NOMO-1 (cell line): ENCODE measurements around the gene ADH6.
"Not testable (repeated sequence)": the region's sequence is repeated elsewhere in the genome, so short reads cannot be mapped to it uniquely, and the experiment has no call there.

Source experiments
- DNase-seq, 2 experiments: peaks; one replicate each; lab custom pipeline; 2025; ENCODE audit not compliant: unreplicated experiment in 2 of 2; lab: John Stamatoyannopoulos, UW

ADH6 gene

DNA sequence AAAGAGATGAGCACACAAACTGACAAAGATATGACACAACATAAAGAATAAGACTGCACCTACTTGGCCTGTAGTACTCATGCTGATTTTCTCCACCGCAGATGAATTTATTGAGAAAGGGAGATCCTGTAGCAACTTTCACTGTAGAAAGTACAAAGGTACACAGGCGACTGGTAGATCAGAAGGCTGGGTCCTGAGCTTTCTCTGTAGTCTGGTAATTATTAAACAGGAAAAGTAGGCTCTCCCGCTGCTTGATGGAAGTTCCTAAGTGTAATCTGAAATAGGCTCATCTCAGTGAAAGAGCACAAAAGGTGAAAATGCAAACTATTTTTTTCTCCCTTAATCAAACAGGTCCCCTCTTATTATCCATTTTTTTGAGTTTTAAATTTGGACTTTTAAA lies at the start of gene ADH6:
ADH6 (minus strand) TSS at position 175 of the 400 bp plus-strand sequence; CDS start at position 81, 94 bp downstream.
- DNase-seq = no peak

DNA sequence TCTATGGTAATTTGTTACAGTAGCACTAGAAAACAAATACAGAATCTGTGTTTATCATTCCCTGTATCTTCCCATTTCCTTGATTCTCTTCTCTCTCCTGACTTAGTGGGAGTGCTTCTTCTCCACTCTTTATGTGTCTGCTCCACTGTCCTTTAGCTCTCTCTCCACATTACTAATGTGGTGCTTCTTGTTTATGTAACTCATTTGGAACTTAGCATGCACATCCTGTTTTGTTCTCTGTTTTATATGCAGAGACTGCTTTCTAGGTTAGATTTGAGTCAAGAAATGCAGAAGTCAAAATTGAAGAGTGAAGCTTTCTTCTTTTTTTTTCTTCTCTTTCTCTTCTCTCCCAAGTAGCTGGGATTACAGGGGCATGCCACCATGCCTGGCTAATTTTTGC lies 45.9 kb upstream of the ADH6 start:
- DNase-seq = no peak

DNA sequence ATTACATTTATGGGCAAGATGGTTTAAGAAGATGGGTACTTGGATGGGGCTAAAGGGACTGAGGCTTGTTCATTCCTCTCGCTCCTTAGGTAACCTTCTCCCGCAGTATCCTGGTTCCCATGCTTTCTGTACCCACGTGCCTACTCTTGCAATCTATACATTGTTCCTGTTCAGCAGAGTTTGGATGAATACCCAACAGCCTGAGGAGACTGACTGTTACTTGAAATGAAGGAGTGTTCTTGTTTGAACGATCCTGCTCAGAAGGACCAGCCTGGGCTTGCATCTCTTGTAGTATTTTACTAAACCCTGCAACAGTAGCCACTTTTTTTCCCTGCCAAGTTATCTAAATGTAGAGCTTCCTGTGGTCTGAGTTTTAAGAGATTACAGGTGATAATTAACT lies 33.7 kb upstream of the ADH6 start:
- DNase-seq = no peak

DNA sequence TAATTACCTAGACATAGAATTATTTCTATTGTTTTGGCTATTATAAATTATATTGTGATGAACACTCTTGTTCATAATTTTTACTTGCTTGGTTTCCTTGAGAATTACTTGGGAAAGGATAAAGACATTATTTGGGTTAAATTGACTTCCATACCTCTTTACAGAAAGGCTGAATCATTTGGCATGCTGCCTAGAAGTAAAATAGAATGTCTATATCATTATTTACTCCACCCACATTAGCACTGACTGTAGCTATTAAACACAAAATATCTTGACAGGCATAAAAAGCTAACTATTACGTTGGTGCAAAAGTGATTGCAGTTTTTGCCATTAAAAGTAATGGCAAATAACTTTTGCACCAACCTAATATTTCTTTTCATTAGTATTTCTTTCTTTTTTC lies 29.7 kb upstream of the ADH6 start:
- no peak for DNase-seq

DNA sequence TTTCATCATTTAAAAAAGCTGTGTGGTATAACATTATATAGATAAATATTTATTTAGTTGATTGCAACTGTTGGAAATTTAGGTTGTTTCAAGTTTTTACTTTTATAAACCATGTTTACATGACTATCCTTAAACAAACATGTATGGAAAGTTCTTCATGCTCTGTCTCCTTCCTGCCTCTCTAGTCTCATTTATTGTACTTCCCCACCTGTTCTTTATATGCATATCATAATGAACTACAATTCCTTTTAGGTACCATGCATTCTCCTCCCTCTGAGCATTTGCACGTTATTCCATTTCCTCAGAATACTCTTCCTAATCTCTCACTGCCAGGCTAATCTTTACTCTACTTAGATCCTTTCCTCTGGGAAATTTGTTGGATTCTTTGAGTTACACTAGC lies 16.9 kb upstream of the ADH6 start:
- no peak for DNase-seq

DNA sequence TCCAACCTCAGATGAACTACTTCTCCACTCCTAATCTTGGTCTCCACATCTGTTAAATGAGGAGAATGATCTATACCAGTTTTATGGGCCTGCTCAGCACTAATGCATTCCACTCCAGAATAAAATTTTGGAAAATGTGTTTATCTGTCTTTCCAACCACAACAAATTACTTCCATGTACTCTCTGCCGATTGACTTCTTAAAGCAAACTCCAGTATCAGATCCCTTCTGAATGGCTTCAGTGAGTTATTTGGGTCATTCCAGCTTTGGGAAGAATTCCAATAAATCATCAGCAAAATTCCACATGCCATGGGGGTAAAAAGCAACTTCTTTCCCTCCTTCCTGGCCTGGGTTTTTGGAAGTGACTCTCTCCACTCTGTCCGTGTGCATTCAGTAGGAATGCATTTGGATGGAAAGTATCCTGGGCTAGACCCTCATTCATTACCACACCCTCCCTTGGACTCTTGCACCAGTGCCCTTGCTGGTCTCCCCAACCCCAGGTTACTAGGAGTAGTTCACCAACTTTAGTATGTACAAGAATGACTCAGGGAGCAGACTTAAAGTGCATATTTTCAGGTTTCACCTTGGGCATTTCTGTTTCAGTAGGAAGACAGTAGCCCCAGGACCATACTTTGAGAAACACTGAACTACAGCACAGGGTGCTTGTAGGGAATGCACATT lies 15.4 kb upstream of the ADH6 start:
- DNase-seq = no peak

DNA sequence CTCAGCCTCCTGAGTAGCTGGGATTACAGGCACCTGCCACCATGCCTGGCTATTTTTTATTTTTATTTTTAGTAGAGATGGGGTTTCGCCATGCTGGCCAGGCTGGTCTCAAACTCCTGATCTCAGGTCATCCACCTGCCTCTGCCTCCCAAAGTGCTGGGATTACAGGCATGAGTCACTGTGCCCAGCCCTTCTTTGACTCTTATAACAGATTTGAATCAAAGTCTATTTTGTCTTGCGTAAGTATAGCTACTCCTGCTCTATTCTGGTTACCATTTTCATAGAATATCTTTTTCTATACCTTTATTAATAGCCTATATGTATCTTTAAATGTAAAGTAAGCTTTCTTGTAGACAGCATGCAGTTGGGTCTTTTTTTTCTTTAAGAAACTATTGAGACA lies 14.4 kb upstream of the ADH6 start:
- not testable (repeated sequence) for DNase-seq

DNA sequence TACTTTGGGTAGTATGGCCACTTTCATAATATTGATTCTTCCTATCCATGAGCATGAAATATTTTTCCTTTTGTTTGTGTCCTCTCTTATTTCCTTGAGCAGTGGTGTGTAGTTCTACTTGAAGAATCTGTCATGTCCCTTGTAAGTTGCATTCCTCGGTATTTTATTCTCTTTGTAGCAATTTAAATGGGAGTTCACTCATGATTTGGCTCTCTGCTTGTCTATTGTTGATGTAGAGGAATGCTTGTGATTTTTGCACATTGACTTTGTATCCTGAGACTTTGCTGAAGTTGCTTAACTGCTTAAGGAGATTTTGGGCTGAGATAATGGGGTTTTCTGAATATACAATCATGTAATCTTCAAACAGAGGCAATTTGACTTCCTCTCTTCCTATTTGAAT lies 9.7 kb upstream of the ADH6 start:
- not testable (repeated sequence) for DNase-seq

DNA sequence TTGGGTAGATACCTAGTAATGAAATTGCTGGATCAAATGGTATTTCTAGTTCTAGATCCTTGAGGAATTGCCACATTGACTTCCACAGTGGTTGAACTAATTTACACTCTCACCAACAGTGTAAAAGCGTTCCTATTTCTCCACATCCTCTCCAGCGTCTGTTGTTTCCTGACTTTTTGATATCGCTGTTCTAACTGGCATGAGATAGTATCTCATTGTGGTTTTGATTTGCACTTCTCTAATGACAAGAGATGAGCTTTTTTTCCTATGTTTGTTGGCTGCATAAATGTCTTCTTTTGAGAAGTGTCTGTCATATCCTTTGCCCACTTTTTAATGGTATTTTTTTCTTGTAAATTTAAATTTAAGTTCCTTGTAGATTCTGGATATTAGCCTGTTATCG lies 8.6 kb upstream of the ADH6 start:
- DNase-seq = not testable (repeated sequence)

DNA sequence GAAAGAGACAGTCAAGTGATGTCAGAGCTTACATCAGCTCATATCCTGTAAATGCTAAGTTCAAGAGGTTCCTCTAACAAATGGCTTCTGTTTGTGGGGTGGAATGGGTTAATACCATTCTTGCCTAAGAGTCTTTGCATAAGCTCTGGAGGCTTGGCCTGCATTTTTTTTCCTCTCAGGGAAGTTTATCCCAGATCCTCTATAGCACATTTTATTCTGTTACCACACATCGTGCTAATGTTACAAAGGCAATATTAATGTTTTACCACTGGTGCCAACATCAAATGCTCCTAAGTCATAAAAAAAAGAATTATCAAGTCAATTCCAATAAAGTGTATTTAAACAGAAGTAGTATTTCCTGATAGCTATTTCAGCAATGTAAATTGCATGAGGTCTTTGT lies 2.9 kb upstream of the ADH6 start:
- DNase-seq = no peak

DNA sequence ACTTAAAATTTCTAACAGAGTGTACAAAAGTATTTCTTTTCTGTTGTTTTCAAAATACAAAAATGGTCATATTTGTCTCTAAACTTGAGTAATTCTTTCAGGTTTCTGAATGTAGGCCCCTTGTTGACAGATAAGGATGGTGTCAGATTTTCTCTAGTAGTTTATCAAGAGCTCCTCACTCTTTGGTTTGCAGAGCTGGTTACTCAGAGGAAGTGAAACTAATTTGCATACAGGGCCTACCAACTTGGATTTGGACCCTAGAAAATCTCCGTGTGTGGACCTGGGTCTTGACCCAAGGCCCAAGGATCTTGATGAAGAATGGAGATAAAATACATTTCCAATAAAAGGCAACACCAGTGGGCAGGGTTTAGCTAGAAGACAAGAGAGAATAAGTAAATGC lies 433 bp upstream of the ADH6 start:
- DNase-seq = no peak

DNA sequence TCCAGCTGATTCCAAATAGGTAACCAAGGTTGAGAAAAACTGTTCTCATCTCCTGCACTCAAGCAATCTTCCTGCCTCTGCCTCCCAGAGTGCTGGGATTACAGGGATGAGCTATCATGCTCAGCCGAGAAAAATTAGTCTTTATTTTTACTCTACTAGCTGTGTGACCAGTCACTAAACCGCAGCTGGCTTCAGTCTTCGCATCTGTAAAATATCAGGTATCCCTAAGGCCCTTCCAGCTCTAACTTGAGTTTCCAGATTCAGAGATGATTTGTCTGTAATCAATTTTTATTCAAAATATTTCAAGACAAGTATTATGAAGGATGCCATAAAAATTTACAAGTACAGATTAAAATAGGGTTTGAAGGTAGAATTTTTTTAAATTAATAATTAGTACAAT lies 3.5 kb downstream of the ADH6 start:
- no peak for DNase-seq

DNA sequence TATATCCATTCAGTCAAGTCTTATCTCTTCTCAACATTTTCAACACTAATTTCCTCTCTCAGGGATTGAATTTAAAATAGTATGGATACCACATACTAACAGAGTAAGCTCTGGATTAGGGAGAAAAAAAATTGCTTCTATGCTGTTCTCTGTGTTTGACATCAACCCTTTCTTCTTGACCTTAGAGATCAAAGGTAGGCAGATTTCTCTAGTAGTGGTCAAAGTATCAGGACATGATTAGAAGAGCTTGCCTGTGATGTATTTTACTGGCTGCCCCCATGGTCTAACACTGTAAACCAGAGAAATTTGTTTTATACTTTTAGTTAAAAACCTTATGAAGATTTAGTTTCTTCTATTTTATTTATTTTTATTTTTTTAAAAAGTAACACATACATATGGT lies 8.3 kb downstream of the ADH6 start:
- no peak for DNase-seq

DNA sequence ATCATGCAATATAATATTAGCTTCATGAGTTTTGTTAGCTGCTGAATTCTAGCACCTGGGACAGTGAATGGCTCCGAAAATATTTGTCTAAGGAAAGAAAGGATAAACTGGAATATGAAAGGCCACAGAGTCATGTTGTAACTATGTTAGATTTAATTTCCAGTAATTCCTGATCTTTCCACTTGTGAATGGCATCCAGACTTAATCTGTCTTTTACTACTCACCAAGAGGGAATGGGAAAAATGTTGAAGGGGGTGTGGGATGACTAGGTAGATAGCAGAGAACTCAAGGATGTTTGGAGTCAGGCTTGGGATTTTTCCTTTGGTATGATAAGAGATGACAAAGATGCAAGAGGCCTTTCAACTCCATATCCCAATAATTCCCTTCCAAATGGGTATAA lies 9.4 kb downstream of the ADH6 start:
- DNase-seq = no peak

DNA sequence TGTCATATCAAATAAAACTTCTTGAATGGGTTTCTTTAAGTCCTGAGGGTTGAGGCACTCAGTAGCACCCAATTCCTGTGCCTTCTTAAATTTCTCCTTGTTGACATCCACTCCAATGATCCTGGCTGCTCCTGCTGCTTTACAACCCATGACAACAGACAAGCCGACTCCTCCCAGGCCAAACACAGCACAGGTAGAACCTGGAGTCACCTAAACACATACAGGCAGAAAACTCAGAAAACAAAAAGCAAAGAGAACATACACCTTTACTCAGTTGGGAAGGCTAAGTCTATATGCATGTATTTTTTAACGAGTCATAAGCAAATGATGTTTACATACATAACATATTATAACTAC lies 10.3 kb downstream of the ADH6 start:
- DNase-seq = no peak

DNA sequence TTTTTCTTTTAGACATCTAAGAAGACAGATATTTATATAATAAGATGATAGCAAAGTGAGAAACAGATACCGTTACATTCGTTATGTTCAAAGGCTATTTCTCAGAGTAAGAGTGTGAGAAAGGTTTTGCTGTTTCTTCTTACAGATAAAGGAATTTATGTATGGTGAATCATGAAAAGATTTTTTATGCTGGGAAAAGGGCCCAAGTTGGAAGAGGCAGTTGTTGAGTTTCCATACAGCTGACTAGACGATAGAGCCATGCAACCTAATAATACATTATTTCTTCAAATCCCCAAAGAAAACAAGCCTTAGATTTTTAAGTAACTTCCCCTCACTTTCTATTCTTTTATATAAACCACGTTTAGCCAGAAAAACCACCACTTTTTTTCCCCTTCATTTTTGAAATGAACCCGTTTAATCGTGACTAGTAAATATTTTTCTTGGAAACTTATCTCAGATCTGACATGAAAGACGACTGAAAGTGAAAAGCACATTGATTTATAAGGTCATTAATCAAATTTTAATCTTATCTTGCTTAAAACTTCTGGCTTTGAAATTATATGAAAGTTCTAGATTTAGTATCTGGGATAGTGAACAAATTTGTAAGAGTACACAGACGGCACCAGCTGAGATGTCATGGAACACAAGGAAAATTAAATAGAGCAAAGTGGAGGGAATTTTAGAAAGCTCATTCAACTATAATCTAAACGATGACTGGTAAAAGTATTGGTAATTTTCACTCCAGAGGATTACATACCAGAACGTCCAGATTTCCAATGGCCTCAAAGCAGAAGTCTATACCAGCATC lies 10.9 kb downstream of the ADH6 start:
- DNase-seq = no peak

DNA sequence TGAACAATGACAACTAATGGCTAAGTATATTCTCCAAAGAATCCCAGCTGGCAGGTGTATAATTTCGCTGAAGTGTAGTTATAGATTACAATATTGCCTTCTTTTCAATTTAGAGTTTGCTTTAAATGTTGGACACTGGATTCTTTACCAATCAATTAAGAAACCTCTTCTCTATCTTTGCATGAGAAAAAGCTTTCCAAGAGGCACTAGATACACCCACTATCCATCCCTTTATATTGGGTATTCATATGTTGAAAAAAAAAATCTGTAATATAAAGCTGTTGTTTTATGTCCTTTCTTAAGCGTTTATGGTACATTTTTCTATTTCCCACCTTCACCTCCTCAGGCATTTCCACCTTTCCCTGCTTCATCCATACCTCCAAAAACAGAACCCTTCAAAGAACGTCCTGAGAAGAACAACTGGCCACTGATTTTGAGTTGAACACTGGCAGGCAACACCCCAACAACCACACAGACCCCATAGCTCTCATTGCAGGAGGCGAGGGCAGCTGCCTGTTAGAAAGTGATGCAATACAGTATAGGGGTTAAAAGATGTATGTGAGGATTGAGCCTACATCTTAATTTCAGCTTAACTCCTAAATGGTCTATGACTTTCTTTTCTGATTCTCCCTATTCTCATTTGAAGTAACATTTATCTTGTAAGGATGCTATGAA lies 11.8 kb downstream of the ADH6 start:
- no peak for DNase-seq

DNA sequence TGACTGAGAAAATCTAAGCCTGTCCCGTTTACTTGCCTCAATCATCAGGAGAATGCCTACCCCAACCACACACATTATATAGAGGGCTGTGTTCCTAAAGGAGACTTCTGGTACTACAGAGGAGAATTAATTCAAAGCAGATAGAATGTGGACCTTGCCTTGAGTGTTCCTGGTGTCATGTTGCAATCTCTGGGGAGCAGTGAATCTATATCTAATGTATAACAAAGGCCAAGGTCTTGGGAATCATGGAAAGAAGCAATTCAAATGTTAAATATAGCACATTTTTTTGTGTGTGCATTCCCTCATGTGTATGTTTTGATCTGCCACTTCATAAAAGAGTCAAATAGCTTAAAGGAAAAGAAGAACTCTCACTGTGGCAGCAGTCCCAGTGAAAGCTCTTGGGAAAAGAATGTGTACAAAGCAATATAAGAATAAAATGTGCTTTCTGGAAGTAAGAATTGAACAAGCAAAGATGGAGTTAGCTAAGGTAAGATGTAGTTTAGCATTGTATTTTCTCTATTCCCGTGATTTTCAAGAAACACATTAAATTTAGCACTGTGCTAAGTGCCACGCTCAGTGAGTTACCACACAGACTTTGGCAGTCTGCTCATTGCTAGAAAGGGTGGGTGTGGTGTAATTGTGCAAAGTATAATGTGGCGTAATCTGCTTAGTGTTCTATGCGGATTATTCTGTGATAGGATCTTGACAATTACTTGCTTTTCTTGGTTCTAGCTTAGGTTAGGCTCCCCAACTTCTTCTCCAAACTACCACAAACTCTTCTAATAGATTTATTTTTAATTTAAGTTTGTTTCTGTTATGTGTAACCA lies 13.7 kb downstream of the ADH6 start:
- DNase-seq = no peak

DNA sequence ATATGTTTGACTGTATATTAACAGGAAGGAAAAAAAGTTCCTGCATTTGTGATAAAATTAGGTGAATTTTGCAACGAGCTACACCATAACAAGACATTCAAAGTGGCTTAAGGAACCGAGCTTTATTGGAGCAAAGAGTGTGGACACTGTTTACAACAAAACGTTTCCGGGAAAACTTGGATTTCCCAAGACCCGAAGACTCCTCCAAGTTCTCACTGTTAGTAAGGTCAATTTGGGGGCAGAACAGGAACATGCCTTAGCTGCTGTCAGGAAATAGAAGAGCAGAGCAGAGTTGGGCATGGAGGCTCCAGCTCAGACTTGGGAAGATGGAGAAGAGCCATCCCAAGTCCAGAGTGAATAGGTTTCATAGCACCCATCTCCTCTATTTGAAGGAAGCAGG lies 16.5 kb downstream of the ADH6 start:
- DNase-seq = no peak

DNA sequence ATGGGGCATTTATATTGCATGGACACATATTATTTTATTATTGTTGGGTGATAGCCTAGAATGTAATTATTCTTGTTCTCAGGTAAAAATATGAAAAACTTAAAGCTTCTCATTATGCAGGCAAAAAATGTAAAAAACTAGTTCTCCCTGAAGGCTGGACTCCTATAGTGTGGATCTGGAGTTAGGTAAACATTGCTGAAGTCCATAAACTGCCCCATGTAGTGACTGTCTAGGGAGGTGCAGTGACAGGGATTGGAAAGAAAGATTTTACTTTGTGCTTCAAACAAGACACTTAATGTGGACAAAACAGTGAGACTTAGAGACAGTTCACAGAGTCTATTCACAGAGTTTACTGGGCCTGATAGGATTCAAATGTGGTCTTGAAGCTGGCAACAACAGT lies 17.0 kb downstream of the ADH6 start:
- DNase-seq = no peak

DNA sequence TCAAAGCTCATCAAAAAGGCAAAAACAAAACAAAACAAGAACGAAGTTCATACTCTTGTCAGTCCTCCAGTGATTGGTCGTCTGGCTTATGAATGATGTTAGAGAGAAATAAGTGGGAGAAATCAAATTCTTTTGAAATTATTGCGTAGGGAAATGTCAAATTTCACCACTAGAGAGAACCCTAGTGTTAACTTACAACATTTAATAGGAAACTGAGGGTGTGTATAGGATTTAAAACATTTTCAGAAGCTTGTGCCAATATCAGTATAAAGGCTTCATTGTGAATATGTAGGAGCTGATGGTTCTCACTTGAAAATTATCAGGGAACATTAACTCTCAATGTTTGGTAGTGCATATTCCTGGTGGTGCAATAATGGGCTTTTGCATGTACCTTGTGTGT lies 17.4 kb downstream of the ADH6 start:
- DNase-seq = no peak
